Stimulated activated naive CD4-positive, alpha-beta T cell treated with Interleukin-2 at 50 U/mL for 16 hours (primary cell): Measurements from ENCODE around the gene LASP1NB.
"Not testable (repeated sequence)": the region's sequence is repeated elsewhere in the genome, so short reads cannot be mapped to it uniquely, and the experiment has no call there.

Source experiments
- DNase-seq: peaks from one replicate; lab custom pipeline; 2025; lab: John Stamatoyannopoulos, UW

The LASP1NB gene

DNA sequence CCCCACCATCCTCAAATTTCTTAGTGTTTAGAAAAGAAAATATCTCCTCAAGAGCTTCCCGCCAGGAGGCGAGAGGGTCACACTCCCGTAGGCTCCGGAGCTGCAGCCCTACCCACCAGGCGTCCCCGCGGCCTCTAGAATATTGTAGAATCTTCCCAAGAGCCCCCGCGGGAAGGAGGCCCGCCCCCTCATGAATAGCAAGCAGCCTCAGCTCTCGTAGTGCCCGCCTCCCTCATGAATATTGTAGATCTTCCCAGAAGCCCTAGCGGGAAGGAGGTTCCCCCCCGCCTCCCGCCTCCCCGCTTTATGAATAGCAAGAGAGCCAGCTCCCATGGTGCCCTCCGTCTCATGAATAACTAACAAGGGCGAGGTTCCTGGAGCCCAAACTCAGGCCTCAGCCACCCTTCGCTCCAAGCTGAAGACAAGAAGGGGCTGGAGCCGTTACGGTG is 41.9 kb downstream of the LASP1NB start, which contains the start of gene FBXO47:
Gene FBXO47 (minus strand): TSS at position 114 of the 449 bp plus-strand sequence. CDS start 4,378 bp downstream, outside the sequence.
- DNase-seq: peak; percentile 84

DNA sequence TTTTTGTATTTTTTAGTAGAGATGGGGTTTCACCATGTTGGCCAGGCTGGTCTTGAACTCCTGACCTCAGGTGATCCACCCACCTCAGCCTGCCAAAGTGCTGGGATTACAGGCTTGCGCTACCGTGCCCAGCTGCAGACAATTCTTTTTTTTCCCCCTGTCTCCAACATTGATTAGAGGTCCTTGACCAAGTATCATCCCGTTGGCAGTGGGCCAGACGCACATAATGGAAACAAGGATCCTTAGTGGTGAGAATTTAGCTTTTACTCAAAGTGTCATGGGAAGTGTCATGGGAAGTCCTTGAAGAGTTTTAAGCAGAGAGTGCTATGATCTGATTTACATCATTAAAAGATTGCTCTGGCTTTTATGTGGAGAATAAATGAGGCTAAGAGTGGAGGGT is 43.9 kb downstream of the LASP1NB start:
- DNase-seq: no peak

DNA sequence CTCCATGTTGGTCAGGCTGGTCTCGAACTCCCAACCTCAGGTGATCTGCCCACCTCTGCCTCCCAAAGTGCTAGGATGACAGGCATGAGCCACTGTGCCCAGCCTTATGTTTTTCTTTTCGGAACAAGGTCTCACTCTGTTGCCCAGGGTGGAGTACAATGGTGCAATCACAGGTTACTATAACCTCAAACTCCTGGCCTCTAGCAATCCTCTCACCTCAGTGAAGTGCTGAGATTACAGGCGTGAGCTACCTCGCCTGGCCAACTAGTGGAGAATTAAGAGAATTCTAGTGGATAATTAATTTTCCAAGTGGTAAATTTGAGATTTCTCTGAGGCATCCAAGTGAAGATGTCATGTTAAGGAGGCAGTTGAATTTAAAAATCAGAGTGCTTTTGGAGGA is 44.7 kb downstream of the LASP1NB start:
- no peak for DNase-seq

DNA sequence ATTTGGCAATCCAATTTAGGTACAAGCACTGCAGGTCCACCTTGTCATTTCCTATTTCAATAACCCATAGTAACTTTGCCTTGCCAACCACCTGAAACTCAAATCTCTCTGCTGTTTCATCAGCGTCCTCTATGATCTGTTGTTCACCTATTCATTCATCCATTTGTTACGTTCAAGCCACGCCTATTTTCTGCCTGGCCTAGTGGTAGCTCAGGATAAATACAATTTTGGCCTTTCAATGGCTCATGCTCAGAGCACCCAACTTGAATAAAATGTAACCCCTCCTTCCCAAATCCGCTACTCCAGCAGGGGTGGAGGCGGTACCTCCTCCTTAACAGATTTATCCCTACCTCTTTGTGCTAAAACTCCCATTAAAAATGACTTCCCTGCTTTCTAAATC is 45.4 kb downstream of the LASP1NB start:
- no peak for DNase-seq

DNA sequence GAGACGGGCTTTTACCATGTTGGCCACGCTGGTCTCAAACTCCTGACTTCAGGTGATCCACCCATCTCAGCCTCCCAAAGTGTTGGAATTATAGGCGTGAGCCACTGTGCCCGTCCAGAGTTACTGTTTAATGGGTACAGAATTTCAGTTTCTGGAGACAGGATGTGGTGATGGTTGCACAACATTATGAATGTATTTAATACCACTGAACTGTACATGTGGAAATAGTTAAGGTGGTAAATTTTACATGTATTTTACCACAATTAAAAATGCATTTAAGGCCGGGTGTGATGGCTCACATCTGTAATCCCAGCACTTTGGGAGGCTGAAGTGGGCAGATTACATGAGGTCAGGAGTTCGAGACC is 50.8 kb downstream of the LASP1NB start:
- not testable (repeated sequence) for DNase-seq

DNA sequence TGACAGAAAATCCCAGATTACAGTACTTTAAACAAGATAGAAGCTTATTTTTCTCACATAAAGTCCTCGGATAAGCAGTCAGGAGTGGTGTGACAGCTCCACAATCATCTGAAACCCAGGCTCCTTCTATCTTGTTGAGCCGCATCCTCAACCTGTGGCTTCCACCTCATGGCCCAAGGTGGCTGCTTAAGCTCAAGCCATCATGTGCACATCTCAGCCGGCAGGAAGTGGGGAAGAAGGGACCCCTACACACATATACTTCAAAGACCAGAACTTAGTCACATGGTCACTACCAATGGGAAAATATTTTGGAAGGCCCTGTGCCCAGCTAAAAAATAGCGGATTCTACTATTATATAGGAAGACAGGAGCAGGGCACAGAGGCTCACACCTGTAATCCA is 52.8 kb downstream of the LASP1NB start:
- DNase-seq: no peak
